Stimulated activated CD8-positive, alpha-beta memory T cell treated with anti-CD3 and anti-CD28 coated beads, Interleukin-15, amount 100 ng/mL, for 48 hours (primary cell): ENCODE data around the gene TLX3.
"Not testable (repeated sequence)": the region's sequence is repeated elsewhere in the genome, so short reads cannot be mapped to it uniquely, and the experiment has no call there.

Source experiments
- DNase-seq, 2 donors: peaks; one replicate each; pipeline ENCODE4 v3.0.0-alpha.2; 2020; ENCODE audit warnings: low read depth in 2 of 2

The TLX3 gene

DNA sequence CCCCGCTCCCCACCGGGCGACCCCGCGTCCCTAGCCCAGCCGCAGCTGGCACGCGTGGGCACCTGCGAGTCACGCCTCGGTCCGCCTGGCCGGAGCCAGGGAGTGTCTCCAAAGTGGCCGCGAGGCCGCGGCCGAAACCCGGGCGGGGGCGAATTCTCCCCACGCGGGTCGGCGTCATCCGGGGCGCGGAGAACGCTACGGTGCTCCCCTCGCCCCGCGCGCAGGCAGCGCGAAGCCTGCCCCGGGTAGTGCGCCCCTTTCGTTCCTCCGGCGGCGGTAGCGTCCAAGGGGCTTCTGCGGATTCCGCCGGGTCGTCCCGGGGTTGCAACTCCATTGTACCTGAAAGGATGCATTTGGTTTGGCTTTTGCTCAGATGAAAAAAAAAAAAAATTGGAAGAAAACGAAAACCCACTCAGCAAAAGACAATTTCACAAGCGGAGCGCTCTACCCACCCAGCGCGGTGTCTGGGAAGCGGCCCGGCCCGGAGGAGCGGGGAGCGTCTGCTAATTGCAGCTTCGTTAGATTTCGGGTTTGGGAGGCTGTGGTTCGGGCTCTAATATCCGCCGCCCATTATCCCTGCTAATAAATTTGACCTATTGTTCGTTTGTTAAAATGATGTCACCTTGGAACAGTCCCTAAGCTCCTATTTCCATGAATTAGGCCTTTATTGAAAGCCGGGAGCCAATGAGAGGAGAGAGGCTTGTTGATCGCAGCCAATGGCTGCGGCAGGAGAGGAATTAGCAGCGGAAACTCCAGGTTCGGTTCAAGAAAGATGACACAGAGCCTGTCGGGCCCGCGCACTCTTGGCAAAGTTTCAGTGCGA is at the start of gene TLX3:
Gene TLX3, plus strand, starts transcription at position 796 of the 823 bp plus-strand sequence. CDS start 118 bp downstream, outside the sequence.
- no peak for DNase-seq

DNA sequence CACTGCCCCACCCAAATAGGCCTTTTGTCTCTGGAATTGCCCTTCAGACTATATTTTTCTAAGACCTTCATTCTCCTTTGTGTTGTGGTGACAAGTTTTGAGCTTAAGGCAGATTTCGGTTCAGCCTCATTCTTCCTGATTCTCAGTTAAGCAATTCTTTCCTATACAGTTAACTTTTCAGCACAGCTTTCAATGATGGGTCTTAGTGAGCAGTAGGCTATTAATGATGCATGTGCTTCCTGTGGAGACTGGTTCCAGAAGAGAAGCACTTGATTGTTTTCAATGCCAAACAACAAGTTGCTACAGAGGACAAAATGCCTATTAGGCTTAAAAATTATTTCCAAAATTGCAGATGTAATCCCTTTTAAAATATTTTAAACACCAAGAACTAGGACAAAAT is 47.7 kb upstream of the TLX3 start:
- DNase-seq = no peak

DNA sequence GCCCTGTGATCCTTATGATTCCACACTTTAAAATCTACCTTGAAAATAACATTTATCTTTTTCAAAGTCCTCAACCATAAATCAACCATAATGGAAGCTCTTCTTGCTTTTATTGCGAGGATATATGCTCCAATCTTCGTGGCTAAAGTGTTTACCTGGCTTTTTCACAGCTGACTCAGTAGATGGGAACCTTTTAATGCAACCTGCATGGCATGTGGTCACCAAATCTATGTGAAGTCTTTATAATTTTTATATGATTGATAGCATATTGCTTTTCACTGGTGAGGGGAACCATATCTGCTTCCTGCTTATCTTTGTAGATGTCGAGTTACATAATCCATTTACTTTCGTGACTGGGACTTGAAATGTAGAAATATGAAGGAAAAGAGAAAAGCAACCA is 47.1 kb upstream of the TLX3 start:
- no peak for DNase-seq

DNA sequence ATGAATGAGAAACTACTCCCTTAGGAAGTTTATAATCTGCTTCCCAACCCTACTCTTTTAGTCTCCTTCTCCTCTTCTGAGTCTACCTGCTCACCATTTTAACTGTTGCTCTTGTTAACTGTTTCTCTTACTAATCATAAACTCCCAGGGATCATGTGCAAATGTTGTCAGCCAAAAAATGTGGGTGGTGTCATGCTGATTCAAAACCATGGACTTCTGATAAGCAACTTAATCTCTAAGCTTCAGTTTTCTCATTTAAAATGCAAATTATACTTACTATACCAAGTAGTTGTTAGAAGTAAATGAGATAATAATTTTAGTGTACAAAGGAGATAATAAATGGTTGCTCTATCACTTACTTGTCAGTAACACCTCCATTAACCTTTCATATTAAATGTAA is 45.9 kb upstream of the TLX3 start:
- no peak for DNase-seq

DNA sequence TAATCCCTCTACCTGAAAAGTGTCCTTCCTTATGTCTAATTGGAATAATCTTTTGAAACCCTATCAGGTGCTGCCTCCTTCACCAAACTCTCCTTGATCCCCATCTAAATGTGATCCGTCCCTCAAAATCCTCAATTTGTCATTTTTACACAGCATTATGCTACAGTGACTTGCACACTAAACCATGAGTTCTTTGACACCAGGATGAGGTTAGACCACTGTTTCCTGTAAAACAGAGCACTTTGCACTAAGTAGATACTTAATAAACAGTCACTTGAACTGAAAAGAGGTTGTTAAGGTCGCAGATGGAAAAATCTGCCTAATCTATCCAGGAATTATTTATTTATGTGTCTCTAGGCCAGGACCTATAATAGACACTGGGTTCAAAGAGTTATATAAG is 44.2 kb upstream of the TLX3 start:
- DNase-seq = no peak

DNA sequence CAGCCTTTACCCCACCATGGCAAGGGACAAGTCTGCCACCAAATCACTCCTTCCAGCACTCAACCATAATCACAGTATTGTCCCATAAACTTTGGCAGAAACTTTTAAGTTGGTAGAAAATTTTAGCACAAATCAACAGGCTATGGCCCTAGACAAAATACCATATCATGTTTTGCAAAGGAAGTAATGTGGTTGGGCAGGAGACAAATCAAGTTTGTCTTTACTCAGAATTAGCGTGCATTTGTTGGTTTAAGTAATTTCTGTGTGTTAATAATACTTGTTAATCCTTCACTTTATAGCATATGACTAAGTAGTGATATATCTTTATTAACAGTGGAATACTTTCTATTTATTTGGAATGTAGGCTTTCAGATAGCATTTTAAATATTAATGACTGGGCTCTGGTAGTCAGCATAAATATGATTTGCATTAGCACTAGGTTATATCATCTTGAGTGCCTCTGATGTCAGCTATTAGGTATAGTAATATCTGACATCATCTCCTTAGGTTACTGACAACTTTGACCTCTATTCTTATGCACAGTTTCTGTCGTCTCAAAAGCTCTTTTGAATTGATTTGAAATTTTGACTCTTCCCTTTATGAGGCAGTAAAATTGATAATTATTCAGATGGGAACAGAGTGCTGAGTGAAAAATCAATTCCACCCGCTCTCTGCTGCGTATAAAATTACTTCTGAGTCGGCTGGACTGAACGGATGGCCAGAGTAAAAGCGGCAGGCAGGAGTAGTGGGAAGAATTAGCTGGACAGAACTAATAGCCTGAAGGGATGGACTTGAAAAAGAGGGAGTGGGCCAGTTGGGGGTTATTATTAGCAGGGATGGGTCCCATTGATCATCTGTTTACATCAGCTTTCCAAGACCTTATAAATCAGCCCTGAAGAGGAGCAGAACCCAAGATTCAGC is 40.1 kb upstream of the TLX3 start:
- DNase-seq = no peak

DNA sequence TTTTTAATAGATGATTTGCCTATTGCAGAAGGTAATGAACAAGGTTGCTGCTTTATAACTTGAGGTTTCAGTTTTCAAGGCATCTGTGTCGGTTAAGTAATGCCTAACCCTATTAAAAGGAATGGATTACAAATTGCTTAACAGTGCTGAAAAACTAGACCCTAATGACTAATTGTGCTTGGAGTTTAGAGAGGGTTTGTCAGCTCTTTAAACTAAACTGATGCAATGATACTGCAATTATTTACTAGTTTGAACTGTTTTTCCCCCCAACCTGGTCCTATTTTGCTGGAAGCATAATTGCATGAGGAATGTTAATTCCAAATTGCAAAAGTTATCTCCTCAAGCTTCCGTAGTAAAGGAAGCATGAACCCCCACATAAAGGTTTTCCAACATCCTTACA is 39.3 kb upstream of the TLX3 start:
- no peak for DNase-seq

DNA sequence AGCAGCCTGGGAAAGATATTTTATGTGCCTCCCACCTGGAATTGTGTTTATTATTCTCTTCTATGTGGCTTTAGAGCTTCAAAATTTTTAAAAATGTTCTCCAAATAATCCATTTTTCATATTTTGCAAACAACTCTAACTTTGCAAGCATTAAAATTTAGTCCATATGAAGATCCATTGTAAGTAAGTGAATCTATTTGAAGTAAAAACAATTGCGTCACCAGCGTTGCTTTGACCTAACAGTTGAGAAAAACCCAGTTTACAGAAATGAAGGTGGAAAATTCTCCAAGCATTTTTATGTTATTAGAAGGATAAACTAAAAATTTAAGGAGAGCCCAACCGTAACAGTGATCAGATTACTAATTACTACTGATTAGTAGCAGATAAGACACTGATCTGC is 38.9 kb upstream of the TLX3 start:
- no peak for DNase-seq

DNA sequence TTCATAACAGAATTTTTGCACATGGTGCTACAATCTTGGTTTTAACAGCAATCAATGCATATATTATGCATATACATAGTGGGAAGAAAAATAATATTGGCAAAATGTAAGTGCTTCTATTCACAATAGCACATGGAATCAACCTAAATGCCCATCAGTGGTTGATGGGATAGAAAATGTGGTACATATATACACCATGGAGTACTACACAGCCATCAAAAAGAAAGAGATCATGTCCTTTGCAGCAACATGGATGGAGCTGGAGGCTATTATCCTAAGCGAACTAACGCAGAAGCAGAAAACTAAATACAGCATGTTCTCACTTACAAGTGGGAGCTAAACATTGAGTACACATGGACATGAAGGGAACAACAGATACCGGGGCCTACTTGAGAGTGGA is 37.2 kb upstream of the TLX3 start:
- DNase-seq = no peak

DNA sequence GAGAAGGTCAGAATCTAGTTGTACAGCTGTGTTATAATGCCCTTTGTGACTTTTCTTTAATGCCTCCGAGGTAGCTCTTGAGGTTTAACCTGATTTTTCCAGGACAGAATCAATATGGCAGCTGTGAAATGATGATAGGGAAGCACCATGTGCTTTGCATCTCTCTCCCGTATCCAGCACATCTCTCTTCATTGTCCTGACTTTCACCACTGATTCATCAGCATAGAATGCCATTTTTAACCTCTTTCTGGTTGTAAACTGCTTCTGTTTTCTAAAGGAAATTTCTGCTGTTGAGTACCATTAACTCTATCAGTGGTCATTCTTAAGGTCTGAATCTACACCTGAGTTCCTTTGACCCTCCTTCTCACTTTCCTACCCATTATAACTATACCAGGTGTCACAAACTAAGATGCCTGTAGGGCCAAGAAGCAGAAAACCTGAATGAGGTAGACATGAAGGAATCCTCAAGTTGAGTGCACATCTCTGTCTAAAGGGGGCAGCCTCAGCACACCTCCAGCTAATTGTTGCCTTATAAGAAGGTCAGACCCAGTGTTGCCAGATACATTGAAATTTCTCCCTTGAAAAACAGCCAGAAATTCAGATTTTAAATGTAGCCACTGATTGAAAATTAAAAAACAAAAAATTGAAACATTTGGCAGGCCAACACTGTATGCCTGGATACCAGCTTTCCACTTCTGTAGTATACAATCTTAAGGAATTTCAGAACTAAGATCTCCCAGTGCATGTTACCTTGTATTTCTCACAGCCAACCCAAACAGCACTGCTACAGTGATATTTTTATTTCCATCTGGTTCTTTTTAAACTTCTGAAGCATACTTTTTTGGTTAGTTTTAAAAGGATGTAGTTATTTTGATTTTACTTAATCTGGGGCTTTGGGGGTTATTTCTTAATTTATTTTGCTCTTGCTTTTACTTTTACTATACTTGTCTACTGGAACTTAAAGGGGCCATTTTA is 35.8 kb upstream of the TLX3 start:
- no peak for DNase-seq

DNA sequence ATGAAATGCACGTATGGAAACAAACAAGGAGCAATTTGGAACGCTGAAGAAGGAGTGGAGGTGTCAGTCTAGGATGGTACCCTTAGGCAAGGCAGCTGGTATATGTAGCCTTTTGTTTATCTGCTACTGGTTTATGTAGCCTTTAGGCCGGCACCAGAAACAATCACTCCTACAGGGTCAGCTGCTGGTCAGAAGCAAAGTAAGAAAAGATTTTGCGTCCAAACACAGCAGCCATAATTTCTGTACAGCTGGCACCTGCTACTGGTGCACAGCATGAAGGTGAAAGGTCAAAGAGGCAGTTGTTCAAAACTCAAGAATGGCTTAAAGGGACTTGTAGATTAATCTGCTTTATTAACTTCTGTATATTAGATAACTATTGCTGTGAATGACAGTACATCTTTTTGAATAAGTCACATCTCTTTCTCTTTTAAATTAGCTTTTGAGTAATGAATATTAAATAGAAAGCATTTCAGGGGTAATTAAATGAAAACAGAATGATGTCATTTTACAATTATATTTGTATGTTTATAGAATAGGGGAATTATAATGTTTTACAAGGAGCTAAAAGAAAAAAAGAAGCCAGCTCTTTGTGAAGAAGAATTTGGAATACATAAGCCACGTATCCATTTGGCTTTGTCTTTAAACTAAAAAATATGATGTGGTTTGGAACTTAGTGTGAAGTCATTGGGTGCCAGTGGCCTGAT is 33.1 kb upstream of the TLX3 start:
- DNase-seq = no peak

DNA sequence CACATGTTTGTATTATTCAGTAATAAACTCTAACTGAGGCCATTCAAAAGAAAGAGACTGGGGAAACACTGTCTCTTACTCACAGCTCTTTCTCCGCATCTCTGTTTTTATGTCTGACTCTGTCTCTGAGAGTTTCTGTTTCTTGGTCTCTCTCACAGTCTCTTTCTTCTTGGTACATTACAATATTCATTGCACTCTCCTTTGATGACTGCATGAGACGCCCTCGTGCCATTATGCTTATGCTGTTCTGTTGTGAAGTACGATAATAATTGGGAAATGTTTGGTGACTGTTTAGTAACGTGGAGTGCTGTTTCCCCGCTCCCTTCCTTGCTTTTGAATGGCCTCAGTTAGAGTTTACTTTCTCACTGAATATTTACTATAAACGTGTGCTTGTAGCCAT is 25.3 kb upstream of the TLX3 start:
- DNase-seq = no peak

DNA sequence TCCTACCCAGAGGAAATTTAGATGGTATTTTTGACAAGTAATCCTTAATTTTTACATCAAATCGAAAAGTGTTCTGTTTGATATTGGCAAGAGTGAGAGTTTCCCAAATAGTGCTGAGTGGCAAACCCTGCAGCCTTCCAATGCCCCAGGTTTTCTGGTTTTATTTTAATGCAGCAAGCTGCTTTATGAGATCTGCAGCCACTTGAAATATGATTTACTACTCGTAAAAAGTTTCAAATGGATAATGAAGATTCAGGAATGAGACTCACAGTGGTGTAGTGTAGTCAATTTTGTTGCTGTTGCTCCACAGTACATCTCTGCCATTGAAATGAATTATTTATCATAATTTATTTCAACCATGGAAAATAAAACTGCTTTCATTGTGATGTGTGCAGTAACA is 23.6 kb upstream of the TLX3 start:
- no peak for DNase-seq

DNA sequence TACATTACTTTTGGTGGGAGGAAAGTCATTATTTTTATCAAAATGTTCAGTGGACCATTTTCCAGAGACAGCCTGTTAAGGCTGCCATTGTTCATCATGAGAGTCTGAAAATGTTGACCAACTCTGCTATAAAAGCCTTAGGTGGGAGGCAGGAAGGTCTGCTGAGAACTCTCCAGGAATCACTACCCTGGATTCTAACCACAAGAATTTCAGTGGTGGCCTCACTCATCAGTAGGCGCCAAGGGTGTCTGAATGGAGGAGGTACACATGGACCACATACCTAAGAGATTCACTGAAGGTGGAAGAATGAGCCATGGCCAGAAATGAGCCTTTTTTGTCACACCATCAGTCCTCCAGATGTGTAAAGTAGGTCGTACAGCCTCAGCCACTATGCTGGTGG is 21.0 kb upstream of the TLX3 start:
- no peak for DNase-seq

DNA sequence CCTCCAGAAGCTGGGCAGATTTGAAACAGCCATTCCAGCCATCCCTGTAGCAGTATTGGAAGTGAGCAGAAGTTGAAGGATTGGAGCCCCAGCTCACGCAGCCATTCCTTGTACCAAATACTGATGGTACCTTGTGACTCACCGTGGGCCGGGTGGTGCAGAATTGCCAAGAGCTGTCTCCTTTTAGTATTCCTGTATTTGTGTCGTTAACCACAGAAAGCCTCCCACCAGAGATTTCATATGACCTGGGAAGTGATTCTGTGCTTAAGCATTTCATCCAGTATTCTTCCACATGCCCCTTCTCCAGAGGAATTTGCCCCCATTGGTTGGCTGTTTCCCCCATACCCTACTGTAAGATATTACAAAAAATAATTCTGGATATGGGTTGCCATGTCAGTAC is 17.7 kb upstream of the TLX3 start:
- no peak for DNase-seq

DNA sequence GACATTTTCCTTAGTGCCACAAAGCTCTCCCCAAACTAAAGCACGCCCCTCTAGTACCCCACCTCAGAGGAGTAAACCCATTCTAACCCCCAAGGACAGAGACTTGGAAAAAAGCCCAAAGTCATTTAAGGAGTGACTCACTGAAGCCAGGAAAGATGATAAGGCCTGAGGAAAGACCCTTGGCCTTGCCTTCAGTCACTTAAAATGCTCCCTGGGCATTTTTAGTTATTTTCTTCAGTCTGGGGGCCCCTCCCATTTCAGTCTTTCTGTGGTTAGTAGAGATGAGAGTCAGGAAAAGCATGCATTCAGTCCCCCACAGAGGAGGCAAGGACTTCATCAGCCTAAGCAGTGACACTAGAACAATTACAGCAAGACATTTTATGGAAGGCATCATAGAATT is 13.7 kb upstream of the TLX3 start:
- no peak for DNase-seq

DNA sequence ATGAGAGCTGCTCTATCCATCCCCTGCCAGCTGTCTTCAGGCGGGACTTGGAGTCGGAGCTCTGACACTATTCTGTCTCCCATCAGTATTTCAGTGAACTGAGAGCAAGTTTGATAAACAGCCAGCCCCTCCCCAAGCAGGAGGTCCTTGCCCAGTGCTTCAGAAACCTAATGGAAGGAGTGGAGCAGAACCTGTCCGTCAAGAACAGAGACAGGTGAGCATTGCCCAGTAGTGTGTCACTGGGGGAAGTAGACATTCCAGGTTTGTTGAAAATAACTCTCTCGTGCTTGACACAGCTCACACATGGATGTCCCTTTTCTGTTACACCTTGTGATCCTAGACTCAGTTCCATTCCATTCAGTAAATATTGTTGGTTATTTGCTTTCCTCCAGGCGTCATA is 13.2 kb upstream of the TLX3 start:
- DNase-seq = no peak

DNA sequence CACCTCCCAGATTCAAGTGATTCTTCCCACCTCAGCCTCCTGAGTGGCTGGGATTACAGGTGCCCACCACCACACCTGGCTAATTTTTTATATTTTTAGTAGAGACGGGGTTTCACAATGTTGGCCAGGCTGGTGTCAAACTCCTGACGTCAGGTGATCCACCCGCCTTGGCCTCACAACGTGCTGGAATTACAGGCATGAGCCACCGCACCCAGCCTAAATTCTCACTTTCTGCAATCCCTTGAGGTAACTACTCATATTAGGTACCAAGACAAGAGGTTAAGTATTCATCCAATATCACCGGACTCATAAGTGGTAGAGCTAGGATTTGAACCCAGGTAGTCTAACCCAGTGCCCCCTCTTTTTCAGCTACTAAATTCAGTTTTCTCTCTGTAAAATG is 11.1 kb upstream of the TLX3 start:
- not testable (repeated sequence) for DNase-seq

DNA sequence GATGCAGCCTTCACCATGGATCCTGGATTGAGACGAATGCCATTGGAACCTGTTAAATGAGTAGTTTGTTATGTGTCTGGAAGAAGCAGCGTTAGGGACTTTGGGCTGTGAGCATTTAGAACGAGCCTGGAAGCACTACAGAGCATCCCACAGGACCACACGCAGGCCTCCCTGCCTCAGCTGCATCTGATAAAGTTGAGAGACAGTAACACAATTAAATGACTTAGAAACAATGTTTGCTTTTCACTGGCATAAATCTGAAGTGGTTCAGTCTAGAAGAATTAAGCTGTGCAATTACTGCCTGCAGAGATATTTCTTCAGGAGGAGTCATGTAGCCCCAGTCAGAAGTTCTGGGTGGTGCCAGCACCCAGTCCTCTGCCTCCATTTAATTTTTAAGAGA is 9.8 kb upstream of the TLX3 start:
- DNase-seq = no peak

DNA sequence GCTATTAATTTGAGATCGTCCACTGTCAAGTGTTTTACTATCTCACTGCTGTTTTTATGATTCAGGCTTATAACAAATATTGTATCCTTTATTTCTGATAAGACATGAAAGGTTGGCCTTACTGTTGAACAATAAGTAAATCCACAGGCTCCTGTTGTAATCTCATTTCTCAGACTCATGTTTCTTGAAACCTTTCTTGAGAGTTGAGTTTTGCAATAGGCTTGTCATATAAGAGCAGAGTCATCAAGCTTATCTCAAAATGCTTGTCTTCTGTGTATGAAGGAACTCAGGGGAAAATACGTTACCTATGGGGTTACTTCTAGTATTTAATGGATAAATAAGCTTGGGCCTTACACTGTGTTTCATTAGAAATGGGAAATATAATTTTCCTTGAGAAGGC is 9.2 kb upstream of the TLX3 start:
- DNase-seq = no peak

DNA sequence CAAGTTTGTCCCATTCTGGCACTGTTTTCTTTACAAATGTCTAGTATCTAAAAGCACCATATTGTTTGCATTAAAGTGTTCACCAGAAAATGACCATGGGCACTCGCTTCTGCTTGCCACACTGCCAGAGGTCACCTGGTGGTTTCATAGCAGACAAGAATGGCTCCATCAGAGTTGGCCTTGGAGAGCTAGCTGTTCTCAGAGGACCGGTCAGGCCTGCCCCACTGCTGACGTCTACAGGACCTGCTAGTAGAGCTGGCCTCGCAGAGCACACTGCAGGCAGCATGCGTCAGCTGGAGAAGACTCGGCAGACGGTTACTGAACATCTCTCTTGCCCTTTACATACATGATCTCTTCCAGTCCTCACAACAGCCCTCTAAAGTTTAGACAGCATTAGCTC is 8.7 kb upstream of the TLX3 start:
- no peak for DNase-seq
